Measurements from ENCODE around the gene ATP6V0A1.
"Not testable (repeated sequence)": the region's sequence is repeated elsewhere in the genome, so short reads cannot be mapped to it uniquely, and the experiment has no call there.

ATP6V0A1 gene

DNA sequence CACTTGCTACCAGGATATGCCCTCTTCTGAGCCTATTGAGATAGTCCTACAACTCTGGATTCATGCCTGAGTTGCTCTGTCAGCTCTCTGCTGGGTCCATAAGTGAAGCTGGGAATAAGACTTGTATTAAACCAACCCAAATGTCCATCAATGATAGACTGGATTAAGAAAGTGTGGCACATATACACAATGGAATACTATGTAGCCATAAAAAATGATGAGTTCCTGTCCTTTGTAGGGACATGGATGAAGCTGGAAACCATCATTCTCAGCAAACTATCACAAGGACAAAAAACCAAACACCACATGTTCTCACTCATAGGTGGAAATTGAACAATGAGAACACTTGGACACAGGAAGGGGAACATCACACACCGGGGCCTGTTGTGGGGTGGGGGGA is 19.1 kb downstream of the ATP6V0A1 start:
- not testable (repeated sequence) for DNase-seq

GRCh38 chr17:42484304-42484703 is 25.6 kb downstream of the ATP6V0A1 start:
- peak; percentile 91 for DNase-seq

GRCh38 chr17:42485680-42486079 is 27.0 kb downstream of the ATP6V0A1 start:
- DNase-seq = no peak

DNA sequence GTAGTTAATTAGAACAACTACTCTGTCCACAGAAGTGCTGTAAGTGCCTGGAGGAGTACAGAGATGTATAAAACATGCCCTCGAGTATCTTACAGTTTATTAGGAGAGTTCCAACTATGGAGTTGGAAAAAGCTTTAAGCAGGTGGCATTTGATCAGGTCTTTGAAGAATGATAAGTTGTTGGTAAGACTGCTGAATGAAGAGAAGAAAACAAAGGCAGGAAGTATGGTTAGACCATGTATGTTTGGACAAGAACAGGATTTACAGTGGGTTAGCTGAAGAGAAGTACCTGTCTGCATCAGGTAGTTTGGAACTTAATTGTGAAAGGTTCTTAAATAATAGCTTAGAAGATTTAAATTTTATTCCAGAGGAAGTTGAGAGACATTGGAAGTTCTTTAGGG is 29.4 kb downstream of the ATP6V0A1 start:
- no peak for DNase-seq

- no peak for DNase-seq
Observed at GRCh38 chr17:42493319-42493718, 34.6 kb downstream of the ATP6V0A1 start.

- DNase-seq = no peak
Observed at GRCh38 chr17:42494673-42495072, 36.0 kb downstream of the ATP6V0A1 start.

- DNase-seq = no peak
Observed at GRCh38 chr17:42498828-42499227, 40.1 kb downstream of the ATP6V0A1 start.

- no peak for DNase-seq
Observed at GRCh38 chr17:42502091-42502490, 43.4 kb downstream of the ATP6V0A1 start.

GRCh38 chr17:42502926-42503325 is 44.2 kb downstream of the ATP6V0A1 start:
- no peak for DNase-seq

GRCh38 chr17:42507671-42508070 is 49.0 kb downstream of the ATP6V0A1 start:
- DNase-seq = no peak

DNA sequence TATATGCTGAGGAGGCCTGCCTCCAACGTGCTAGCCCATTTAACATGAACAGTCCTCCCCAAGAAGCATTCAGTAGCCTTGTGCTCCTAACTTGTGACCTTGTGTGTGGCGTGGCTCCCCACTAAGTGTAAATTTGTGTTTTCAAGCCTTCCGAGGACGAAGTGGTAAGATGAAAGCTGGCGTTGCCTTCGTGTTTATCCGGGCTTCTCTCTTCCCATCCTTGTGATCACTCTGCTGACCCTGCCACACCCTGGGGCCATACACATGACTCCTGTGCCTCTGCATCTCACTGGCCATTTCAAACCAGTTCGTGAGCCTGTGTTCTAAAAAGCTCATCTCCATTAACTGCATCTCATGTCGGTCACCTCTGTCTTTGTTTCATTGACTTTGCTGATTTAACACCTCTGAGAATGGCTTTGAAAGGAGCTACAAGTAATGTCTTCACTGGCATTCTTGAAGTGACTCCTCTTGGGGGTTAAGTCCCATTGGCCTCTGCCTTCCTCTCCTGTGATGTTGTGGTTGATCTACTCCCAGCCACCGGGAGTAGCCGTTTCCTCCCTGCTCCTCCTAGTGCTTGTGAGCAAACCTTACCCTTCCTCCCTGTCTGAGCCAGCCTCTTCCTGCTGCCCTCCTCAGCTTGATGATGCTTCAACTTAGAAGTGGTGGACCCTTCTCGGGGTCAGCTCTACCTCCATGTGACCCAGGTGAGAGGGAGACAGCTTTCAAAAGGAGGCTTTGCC is 49.9 kb downstream of the ATP6V0A1 start:
- no peak for DNase-seq

- DNase-seq = no peak
Observed at GRCh38 chr17:42509409-42509808, 50.7 kb downstream of the ATP6V0A1 start.

- no peak for DNase-seq
Observed at GRCh38 chr17:42509841-42510240, 51.2 kb downstream of the ATP6V0A1 start.

GRCh38 chr17:42512246-42512645 is 53.6 kb downstream of the ATP6V0A1 start:
- no peak for DNase-seq

DNA sequence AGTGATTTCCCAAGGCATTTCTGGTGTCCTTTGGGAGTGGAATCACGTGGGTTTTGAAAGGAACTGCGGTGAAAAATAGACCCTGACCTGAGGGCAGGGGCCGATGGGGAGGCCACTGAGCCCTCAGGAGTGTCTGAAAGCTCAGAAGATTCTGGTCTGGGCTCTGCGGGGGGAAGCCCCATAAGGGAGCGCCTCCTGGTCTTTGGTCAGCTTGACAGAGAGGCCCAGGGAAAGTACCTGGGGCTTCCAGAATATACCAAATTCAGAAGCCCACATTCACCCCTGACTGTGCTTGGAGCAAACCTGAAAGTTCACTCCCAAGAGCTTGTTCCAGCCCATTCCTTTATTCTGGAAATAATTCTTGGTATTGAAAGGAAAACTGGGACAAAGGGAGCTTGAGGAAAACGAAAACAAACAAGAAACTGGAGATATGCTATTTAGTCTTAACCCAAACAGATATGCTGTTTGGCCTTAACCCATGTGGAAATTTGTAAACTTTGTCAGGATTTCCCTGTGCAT is 54.1 kb downstream of the ATP6V0A1 start:
- DNase-seq = no peak

GRCh38 chr17:42513686-42514085 is 55.0 kb downstream of the ATP6V0A1 start:
- no peak for DNase-seq

- no peak for DNase-seq
Observed at GRCh38 chr17:42514279-42514678, 55.6 kb downstream of the ATP6V0A1 start.

- no peak for DNase-seq
Observed at GRCh38 chr17:42514867-42515266, 56.2 kb downstream of the ATP6V0A1 start.

GRCh38 chr17:42517516-42517915 is 58.8 kb downstream of the ATP6V0A1 start:
- peak; percentile 84 for DNase-seq

DNA sequence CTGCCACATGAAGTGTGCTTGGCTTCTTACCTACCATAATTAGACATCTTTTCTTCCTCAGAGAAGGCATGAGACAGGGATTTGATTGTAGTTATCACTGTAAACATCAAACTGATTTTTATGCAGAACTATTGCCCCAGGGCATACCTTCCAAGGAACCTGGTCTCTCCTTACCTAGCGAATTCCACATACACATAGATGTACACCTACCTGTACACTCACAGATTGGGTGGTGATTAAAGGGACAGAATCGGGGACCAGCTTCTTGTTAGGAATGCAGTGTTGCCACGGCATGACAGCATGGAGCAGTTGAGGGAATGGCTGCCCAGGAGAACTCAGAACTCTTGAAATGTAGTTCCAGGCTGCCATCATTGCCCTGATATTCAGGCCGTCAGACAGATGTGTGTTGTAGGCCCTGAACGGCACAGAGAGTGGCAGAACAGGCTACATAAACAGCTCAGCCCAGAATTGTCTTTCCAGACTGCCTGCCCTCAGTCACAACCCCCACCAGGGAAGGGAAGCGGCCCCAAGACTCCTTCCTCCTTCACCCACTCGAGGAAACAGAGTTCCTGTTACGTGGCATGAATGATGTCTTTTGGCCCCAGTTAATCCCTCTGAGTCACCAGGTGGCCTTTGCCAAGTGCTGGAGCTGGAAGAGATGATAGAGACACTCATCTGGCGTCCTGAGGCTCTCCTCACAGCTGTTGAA is 59.5 kb downstream of the ATP6V0A1 start:
- DNase-seq = no peak

GRCh38 chr17:42518755-42519545 is 60.3 kb downstream of the ATP6V0A1 start:
- DNase-seq = no peak

DNA sequence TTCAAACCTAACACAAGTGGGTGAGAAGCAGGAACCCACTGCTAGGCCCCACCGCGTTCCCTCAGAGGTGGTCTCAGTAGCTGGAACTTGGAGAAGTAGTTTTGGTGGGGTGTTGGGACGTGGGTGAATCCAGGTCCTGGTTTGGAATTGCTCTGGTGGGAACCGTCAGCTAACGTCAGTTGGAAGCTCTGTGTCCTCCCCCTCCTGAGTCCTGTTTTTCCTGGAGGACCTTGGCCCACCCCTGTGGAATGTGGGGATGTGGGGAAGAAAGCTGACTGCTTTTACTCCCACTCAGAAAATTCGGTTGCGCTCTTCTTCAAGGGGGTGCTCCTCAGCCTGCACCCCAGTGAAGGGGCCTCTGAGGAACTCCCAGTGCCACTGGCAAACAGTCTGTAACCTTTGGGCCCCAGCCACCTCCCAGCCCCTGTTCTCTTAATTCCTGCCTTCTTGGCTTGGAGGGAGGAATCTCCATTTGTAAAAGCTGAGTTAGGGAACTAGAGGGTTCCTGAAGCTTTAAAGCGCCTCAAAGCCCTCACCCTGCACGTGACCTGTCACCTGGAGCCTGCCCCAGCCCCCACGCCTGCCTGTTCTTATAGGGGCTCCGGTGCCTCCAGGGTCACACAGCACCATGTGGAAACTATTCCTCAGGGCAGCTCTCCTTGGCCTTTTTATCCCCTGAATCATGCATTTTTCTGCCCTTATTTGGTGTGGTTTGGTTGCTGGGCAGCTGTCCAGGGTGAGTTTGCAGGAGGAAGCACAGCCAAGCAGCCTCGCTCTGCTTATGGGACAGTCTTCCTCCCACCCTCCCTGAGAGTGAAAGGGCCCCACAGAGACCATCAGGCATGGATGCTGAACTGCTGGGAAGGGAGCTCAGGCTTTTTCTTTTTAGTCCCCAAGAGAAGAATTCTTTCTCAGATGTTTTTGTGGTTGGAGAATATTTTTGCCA is 61.1 kb downstream of the ATP6V0A1 start:
- no peak for DNase-seq
